CD4-positive, alpha-beta T cell treated with Interleukin-6 for 4 hours (primary cell): Measurements from ENCODE around the gene ATP4B.

Source experiments
- DNase-seq: peaks from one replicate; pipeline ENCODE4 v3.0.0-alpha.2; 2020; ENCODE audit warnings: mixed read lengths

ATP4B gene

GRCh38 chr13:113605461-113605860, 52.5 kb downstream of the ATP4B start:
- no peak for DNase-seq

- DNase-seq = no peak
Measured at GRCh38 chr13:113604186-113604585, 53.8 kb downstream of the ATP4B start.

GRCh38 chr13:113603116-113603710, 54.8 kb downstream of the ATP4B start:
- no peak for DNase-seq

- no peak for DNase-seq
Measured at GRCh38 chr13:113602291-113602988, 55.6 kb downstream of the ATP4B start.

GRCh38 chr13:113601166-113602070, 56.6 kb downstream of the ATP4B start:
- DNase-seq = no peak

- DNase-seq = no peak
Measured at GRCh38 chr13:113599391-113599790, 58.6 kb downstream of the ATP4B start.
